HG03066 (cell line): ENCODE data around the gene COMMD10.

ENCODE experiments used
- ATAC-seq: cut with Tn5 transposase; IDR thresholded peaks from one replicate; pipeline ENCODE4 v1.9.1; 2021; ENCODE audit warnings: low read depth; ENCODE audit not compliant: unreplicated experiment

COMMD10 gene

GRCh38 chr5:116340799-116341198, 256.0 kb downstream of the COMMD10 start:
- ATAC-seq = peak; percentile 68
